ENCODE measurements around the gene IGFBP7.
A peak's percentile ranks its signal among the peaks of the same experiment; 100 is the strongest.

Gene IGFBP7

GRCh38 chr4:57106181-57106580, 4.0 kb downstream of the IGFBP7 start:
- peaks cover 68% of the 10 kb centered on the region for H3K4me1 ChIP-seq (ENCODE audit: insufficient read depth, low read length, poor library complexity, severe bottlenecking)
- peaks cover 8% of the 10 kb centered on the region for H3F3A ChIP-seq (ENCODE audit: low read depth)
- no peak overlapping the region for H2AFZ ChIP-seq (ENCODE audit: low read length)
- peaks cover 32% of the 10 kb centered on the region for H4K20me1 ChIP-seq (ENCODE audit: insufficient read depth, low read length, poor library complexity, severe bottlenecking)
- H3K4me2 ChIP-seq (ENCODE audit: low read depth, low read length, poor library complexity, severe bottlenecking): peak overlapping the region; percentile 77
- TF ChIP-seq CTCF (conservative IDR thresholded peaks at IDR 0.05; ENCODE audit: low read length) (no peak), EZH2phosphoT487 (IDR thresholded peaks at IDR 0.05; ENCODE audit: borderline replicate concordance) (no peak)
- no peaks in the 10 kb centered on the region for H3K9me3 ChIP-seq (ENCODE audit: insufficient read depth, low read depth, low read length)
- no peaks in the 10 kb centered on the region for H3K36me3 ChIP-seq (ENCODE audit: insufficient read depth, low read length)
- peak overlapping the region; percentile 93 for H3K9ac ChIP-seq (ENCODE audit: low read depth, low read length, poor library complexity, severe bottlenecking)
- peak overlapping the region; percentile 73 for H3K4me3 ChIP-seq (ENCODE audit: low read length, poor library complexity, severe bottlenecking)
- no peaks in the 10 kb centered on the region for H3K9me2 ChIP-seq (replicated peaks; ENCODE audit: low read depth, low read length)
- H3K79me2 ChIP-seq (ENCODE audit: insufficient read depth, low read length): peaks cover 81% of the 10 kb centered on the region
- no peaks in the 10 kb centered on the region for H3K27me3 ChIP-seq (ENCODE audit: insufficient read depth, low read length, poor library complexity, severe bottlenecking)

DNA sequence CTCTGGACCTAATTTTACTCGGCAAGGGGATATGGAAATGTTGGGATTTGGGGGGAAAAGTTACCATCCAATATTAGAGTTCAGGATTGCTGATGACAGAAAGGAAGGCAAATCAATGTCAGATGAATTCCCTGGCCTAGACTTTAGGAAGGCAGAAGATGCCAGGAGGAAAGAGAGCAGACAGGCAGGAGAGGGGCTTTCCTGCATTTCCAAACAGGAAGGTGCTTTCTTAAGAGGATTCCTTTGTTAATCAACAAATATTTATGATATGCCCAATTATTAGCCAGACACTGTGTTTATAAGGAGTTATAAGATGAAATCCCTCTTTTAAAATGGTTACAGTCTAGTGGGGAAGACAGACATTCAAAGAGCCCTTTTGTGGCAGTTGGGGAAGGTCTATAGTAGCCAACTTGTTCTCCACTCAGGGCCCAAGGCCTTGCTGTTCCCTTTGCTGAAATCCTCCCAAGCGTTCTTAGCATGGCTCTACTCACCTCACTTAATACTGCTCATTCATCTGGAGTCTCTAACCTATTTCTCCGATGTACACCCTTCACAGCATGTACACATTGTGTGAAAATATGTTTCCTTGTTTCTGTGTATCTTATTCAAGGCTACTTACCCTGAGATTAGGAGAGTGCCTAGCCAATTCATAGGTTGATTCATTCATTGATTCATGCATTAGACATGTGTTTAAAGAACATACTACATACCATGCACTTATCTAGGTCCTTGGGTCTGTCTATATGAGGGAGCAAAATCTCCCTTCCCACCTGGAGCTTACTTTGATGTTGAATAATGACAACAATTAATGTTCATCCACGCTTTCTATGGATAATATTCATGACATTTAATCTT, 5.3 kb downstream of the IGFBP7 start:
- no peaks in the 10 kb centered on the region for H3K27me3 ChIP-seq (ENCODE audit: insufficient read depth, low read length, poor library complexity, severe bottlenecking)
- no peak overlapping the region for H2AFZ ChIP-seq (ENCODE audit: low read length)
- no peaks in the 10 kb centered on the region for H3F3A ChIP-seq (ENCODE audit: low read depth)
- TF ChIP-seq EZH2phosphoT487 (IDR thresholded peaks at IDR 0.05; ENCODE audit: borderline replicate concordance) (no peak), CTCF (conservative IDR thresholded peaks at IDR 0.05; ENCODE audit: low read length) (no peak)
- no peaks in the 10 kb centered on the region for H3K9me2 ChIP-seq (replicated peaks; ENCODE audit: low read depth, low read length)
- H4K20me1 ChIP-seq (ENCODE audit: insufficient read depth, low read length, poor library complexity, severe bottlenecking): peaks cover 35% of the 10 kb centered on the region
- H3K4me2 ChIP-seq (ENCODE audit: low read depth, low read length, poor library complexity, severe bottlenecking): peak overlapping the region; percentile 77
- H3K79me2 ChIP-seq (ENCODE audit: insufficient read depth, low read length): peaks cover 92% of the 10 kb centered on the region
- peak overlapping the region; percentile 38 for H3K9ac ChIP-seq (ENCODE audit: low read depth, low read length, poor library complexity, severe bottlenecking)
- no peaks in the 10 kb centered on the region for H3K9me3 ChIP-seq (ENCODE audit: insufficient read depth, low read depth, low read length)
- no peaks in the 10 kb centered on the region for H3K36me3 ChIP-seq (ENCODE audit: insufficient read depth, low read length)
- peak overlapping the region; percentile 44 for H3K4me3 ChIP-seq (ENCODE audit: low read length, poor library complexity, severe bottlenecking)
- peaks cover 69% of the 10 kb centered on the region for H3K4me1 ChIP-seq (ENCODE audit: insufficient read depth, low read length, poor library complexity, severe bottlenecking)

DNA sequence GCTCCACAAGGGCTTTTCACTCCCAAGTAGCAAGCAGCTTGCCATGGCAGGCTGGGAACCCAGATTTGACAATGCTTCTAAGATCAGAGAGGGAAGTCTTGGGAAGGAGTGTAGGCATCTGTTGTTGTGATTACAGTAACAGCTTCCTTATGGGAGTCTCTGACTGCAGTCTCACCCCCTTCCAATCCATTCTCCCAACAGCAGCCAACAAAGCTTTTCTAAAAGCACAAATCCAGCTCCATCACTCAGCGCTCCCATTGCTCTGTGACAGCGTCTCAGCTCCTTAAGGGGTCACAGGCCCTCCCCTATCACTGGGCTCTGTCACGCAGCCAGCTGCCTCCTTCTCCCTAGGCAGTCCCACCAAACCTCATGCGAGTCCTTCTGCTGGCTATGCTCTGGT, 7.1 kb downstream of the IGFBP7 start:
- no peak overlapping the region for H3K9ac ChIP-seq (ENCODE audit: low read depth, low read length, poor library complexity, severe bottlenecking)
- peak overlapping the region; percentile 38 for H3K4me2 ChIP-seq (ENCODE audit: low read depth, low read length, poor library complexity, severe bottlenecking)
- H3K27me3 ChIP-seq (ENCODE audit: insufficient read depth, low read length, poor library complexity, severe bottlenecking): no peaks in the 10 kb centered on the region
- H3K36me3 ChIP-seq (ENCODE audit: insufficient read depth, low read length): no peaks in the 10 kb centered on the region
- H3K4me1 ChIP-seq (ENCODE audit: insufficient read depth, low read length, poor library complexity, severe bottlenecking): peaks cover 73% of the 10 kb centered on the region
- no peak overlapping the region for H2AFZ ChIP-seq (ENCODE audit: low read length)
- H3K4me3 ChIP-seq (ENCODE audit: low read length, poor library complexity, severe bottlenecking): no peak overlapping the region
- no peaks in the 10 kb centered on the region for H3K9me2 ChIP-seq (replicated peaks; ENCODE audit: low read depth, low read length)
- peaks cover 27% of the 10 kb centered on the region for H4K20me1 ChIP-seq (ENCODE audit: insufficient read depth, low read length, poor library complexity, severe bottlenecking)
- H3K79me2 ChIP-seq (ENCODE audit: insufficient read depth, low read length): peaks cover 85% of the 10 kb centered on the region
- TF ChIP-seq CTCF (conservative IDR thresholded peaks at IDR 0.05; ENCODE audit: low read length) (no peak), EZH2phosphoT487 (IDR thresholded peaks at IDR 0.05; ENCODE audit: borderline replicate concordance) (no peak)
- no peaks in the 10 kb centered on the region for H3K9me3 ChIP-seq (ENCODE audit: insufficient read depth, low read depth, low read length)
- no peaks in the 10 kb centered on the region for H3F3A ChIP-seq (ENCODE audit: low read depth)
